HepG2 (cell line): ENCODE results near the gene TOB1. TPM values are rescaled to one million over a fixed set of nuclear protein-coding genes. Genes with fewer than 3 reads are reported as not detected.

ENCODE experiments used
- BRCA1 ChIP-seq: sonication (generic); formaldehyde crosslinking; IDR thresholded peaks from 2 replicates; pipeline ENCODE4 v1.4.0; 2020; ENCODE audit warnings: missing genetic modification reagents
- CSRNP2 ChIP-seq: sonication (generic); formaldehyde crosslinking; conservative IDR thresholded peaks from 2 replicates; pipeline ENCODE4 v1.8.0; 2022; ENCODE audit warnings: low read depth, missing genetic modification reagents
- ELF1 ChIP-seq: sonication (generic); formaldehyde crosslinking; IDR thresholded peaks from 2 replicates; pipeline ENCODE4 v1.4.0; 2020; ENCODE audit warnings: missing genetic modification reagents
- SP4 ChIP-seq: sonication (generic); formaldehyde crosslinking; IDR thresholded peaks from 2 replicates; pipeline ENCODE4 v1.8.1; 2023; ENCODE audit warnings: mild to moderate bottlenecking, missing genetic modification reagents
- STAG1 ChIP-seq: sonication (generic); formaldehyde crosslinking; IDR thresholded peaks from 2 replicates; pipeline ENCODE4 v1.4.0; 2020; ENCODE audit warnings: missing genetic modification reagents
- THRA ChIP-seq: sonication (generic); formaldehyde crosslinking; IDR thresholded peaks from 2 replicates; pipeline ENCODE4 v1.4.0; 2020; ENCODE audit warnings: missing genetic modification reagents, borderline replicate concordance
- ZBED4 ChIP-seq: sonication (generic); formaldehyde crosslinking; IDR thresholded peaks from 2 replicates; pipeline ENCODE4 v1.4.0; 2020; ENCODE audit warnings: missing genetic modification reagents, borderline replicate concordance
- ZBTB25 ChIP-seq: IDR thresholded peaks from 2 replicates; pipeline ENCODE4 v1.6.1; 2018; ENCODE audit warnings: missing genetic modification reagents
- ZEB1 ChIP-seq: IDR thresholded peaks from 2 replicates; pipeline ENCODE4 v1.6.1; 2012; ENCODE audit warnings: mild to moderate bottlenecking, low read depth, inconsistent platforms; ENCODE audit not compliant: insufficient replicate concordance
- ZHX1 ChIP-seq: sonication (generic); formaldehyde crosslinking; IDR thresholded peaks from 2 replicates; pipeline ENCODE4 v1.8.1; 2022; ENCODE audit warnings: low read depth, mild to moderate bottlenecking, missing genetic modification reagents
- ZNF281 ChIP-seq: sonication (generic); formaldehyde crosslinking; IDR thresholded peaks from 2 replicates; pipeline ENCODE4 v1.4.0; 2020; ENCODE audit warnings: missing genetic modification reagents, borderline replicate concordance
- ZNF567 ChIP-seq: sonication (generic); formaldehyde crosslinking; IDR thresholded peaks from 2 replicates; pipeline ENCODE4 v1.8.1; 2023; ENCODE audit warnings: mild to moderate bottlenecking, missing genetic modification reagents, borderline replicate concordance
- ZNF629 ChIP-seq: sonication (generic); formaldehyde crosslinking; conservative IDR thresholded peaks from 2 replicates; pipeline ENCODE4 v1.5.0; 2020; ENCODE audit warnings: missing genetic modification reagents
- ZNF720 ChIP-seq: sonication (generic); formaldehyde crosslinking; IDR thresholded peaks from 2 replicates; pipeline ENCODE4 v1.4.0; 2020; ENCODE audit warnings: missing genetic modification reagents
- polyA plus RNA-seq, 8 experiments: library from polyadenylated mRNA; depleted of rRNA in 3 of 8; stranded (reverse) in 7 of 8; unstranded in 1 of 8; fragments of >200 nt; fragmentation: Illumina TruSeq in 4 of 8; extraction: Trizol in 4 of 8; gene quantifications; 2 replicates each; pipeline versions ENCODE4 v1.2.1 to v1.2.3, GENCODE V29; 2011 to 2016; ENCODE audit warnings: low read depth in 4 of 8, missing spikeins in 1 of 8, mixed read lengths in 1 of 8; ENCODE audit not compliant: insufficient read depth in 1 of 8
- total RNA-seq, 5 experiments: library from RNA; depleted of rRNA; stranded (reverse); fragments of >200 nt; fragmentation: Illumina TruSeq; extraction: Trizol; gene quantifications; 2 replicates each; pipeline ENCODE4 v1.2.3, GENCODE V29; 2016; ENCODE audit warnings: low read depth in 1 of 5

The TOB1 gene
- total and polyA plus RNA-seq, 2 of the 13 experiments (the other 11 are each of a cell fraction or from before 2014, with no cell fraction given) = 21.9 to 57.7 TPM

GRCh38 chr17:50844117-50844700 lies 21.9 kb downstream of the TOB1 start (continued):
- TF ChIP-seq STAG1 (CRISPR knock-in tag) = peak; percentile 28; the same call in 1 of the 2 replicates
- no peak for TF ChIP-seq ZNF567 (CRISPR knock-in tag)
- TF ChIP-seq CSRNP2 (CRISPR knock-in tag) = no peak
- peak; percentile 67; the same call in 1 of the 2 replicates for TF ChIP-seq THRA (CRISPR knock-in tag)
- TF ChIP-seq ZEB1 = peak; percentile 33
- no peak for TF ChIP-seq ZNF720 (CRISPR knock-in tag)
- no peak for TF ChIP-seq ELF1
- peak; percentile 75; the same call in 1 of the 2 replicates for TF ChIP-seq ZNF281
- peak; percentile 64; the same call in 1 of the 2 replicates for TF ChIP-seq SP4 (CRISPR knock-in tag)
- TF ChIP-seq ZBTB25 (CRISPR knock-in tag) = peak; percentile 28; the same call in 1 of the 2 replicates
- peak; percentile 32; the same call in 1 of the 2 replicates for TF ChIP-seq ZBED4
- peak; percentile 35; the same call in 1 of the 2 replicates for TF ChIP-seq ZNF629 (CRISPR knock-in tag)
- 0 out of 2 replicates have a peak, but pooled peaks have one; percentile 53 for TF ChIP-seq ZHX1
- no peak for TF ChIP-seq BRCA1
